HG02852 (cell line): ENCODE data around the gene BABAM2.
A peak's percentile ranks its signal among the peaks of the same experiment; 100 is the strongest.
"Not testable (repeated sequence)": the region's sequence is repeated elsewhere in the genome, so short reads cannot be mapped to it uniquely, and the experiment has no call there.

ENCODE experiments used
- ATAC-seq: cut with Tn5 transposase; IDR thresholded peaks from one replicate; pipeline ENCODE4 v1.9.1; 2021; ENCODE audit warnings: mild to moderate bottlenecking, moderate library complexity; ENCODE audit not compliant: unreplicated experiment

Gene BABAM2

DNA sequence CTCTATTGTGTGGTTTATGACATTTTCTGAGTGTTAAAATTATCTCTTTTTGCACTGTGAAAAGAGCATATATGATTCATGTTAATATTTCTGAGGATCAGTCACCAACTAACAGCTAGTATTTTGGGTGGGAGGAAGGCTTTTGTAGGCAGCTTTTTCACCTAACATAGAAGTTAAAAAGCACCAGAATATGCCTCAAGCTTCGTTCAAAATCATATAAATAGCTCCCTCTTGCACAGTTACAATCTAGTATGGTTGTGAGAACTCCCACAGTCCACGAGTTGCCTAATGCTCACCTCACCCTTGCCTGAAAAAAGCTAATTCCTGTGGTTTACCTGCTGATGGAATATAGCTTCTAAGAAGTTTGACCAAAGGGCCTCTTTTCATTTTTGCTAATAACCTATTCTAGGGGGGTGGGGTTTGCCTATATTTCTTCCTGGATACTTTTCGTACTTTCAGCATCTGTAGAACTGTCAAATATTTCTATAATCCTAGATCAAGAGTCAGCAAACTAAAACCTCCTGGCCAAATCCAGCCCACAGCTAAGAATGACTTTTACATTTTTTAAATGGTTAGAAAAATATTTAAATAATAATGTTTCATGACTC is 335.0 kb downstream of the BABAM2 start:
- no peak for ATAC-seq

- ATAC-seq, result no peak
These were observed 336.0 kb downstream of the BABAM2 start for GRCh38 chr2:28226558-28226957.

GRCh38 chr2:28227498-28227897 is 337.0 kb downstream of the BABAM2 start:
- ATAC-seq, result no peak

DNA sequence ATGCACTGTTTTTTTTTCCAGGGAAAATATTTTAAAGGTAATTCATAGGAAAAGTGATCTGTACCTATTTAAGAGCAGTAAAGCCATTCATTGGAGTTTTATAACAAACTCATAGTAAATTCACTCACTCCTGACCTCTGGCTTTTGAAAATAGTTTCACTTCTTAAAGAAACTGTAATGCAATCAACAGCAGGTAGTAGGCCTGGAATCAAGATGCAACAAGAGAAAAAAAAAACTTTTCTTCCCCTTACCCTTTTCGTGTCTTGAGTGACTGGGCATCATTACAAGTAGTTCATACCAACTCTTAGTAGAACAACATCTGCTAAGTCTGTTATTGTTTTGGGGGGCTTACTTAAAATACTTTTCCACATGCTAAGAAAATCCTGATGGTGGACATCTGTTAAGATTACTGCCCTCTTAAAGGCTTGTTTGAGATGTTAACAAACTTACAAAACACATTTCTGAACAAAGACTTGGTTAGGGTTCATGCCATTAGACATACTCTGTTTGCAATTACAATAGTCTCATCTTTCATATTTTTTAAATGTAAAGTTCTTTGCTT is 338.0 kb downstream of the BABAM2 start:
- ATAC-seq, result no peak

- no peak for ATAC-seq
These were observed 340.6 kb downstream of the BABAM2 start for GRCh38 chr2:28231110-28231631.

DNA sequence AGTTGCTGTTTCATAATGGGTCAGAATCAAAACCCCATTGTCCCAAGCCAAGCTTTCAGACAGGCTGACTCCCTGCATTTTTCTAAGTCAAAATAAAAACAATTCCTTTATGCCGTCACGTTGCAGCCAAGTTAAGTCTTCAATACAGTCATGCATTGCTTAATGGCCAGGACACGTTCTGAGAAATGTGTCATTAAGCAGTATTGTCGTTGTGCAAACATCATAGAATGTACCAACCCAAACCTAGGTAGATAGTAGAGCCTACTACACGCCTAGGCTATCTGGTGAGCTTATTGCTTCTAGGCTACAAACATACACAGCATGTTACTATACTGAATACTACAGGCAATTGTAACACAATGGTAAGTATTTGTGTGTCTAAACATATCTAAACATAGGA is 341.8 kb downstream of the BABAM2 start:
- no peak for ATAC-seq

- ATAC-seq, result no peak
These were observed 342.7 kb downstream of the BABAM2 start for GRCh38 chr2:28233164-28233676.

DNA sequence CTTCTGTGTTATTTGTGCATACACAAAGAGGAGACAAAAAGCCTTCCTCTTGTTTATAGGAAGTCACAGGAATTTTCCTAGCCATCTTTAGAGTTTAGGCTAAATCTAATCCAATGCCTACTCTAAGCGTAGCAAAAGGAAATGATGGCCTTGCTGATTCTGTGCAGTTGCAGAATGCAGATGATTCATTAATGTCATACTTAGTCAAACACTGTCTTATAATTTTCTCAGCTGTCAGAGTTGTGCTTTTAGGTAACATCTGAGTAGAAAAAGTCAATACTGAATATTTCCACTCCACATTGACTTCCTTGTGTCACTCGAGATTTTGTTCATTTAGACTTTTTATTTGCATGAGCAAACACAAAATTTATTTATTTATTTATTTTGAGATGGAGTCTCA is 344.3 kb downstream of the BABAM2 start:
- no peak for ATAC-seq

DNA sequence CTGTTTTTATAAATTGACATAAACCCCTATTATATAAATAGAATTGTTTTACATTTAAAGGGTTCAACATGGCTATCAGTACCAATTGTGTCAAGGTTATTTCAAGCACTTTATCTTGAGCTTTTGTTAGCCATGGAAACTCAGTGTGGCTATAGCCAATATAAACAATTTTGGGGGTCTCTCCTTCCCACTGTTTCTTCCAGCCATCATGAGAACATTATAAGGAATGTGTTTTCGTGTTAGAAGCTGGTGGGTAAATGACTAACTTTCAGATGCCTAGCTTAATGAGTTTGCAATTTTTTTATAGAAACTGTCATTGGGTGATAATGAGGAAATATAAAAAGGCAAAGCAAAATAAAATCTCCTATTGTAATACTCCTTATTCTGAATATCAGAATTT is 348.7 kb downstream of the BABAM2 start:
- no peak for ATAC-seq

GRCh38 chr2:28240937-28241336 is 350.4 kb downstream of the BABAM2 start:
- no peak for ATAC-seq

DNA sequence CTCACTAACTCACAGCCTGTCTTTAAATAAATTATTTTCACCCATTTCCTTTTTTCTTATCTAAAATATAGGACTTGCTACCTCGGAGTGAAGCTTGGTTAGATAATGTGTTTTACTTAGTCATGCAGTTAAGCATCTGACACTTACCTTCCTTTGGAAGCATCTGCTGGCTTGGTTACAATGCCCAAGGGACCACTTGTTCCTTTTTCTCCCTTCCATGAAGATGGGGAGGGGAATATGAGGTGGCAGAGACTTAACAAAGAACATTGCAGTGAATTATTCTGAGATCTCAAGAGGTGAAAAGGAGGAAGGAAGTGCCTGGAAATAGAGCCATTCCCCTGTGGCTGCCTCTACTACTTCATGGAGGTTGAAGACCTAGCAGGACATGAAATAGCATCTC is 356.8 kb downstream of the BABAM2 start:
- no peak for ATAC-seq

GRCh38 chr2:28247734-28248133 is 357.2 kb downstream of the BABAM2 start:
- ATAC-seq, result no peak

GRCh38 chr2:28248511-28248910 is 358.0 kb downstream of the BABAM2 start:
- no peak for ATAC-seq

GRCh38 chr2:28250006-28250405 is 359.5 kb downstream of the BABAM2 start:
- no peak for ATAC-seq

GRCh38 chr2:28251337-28251736 is 360.8 kb downstream of the BABAM2 start:
- no peak for ATAC-seq

DNA sequence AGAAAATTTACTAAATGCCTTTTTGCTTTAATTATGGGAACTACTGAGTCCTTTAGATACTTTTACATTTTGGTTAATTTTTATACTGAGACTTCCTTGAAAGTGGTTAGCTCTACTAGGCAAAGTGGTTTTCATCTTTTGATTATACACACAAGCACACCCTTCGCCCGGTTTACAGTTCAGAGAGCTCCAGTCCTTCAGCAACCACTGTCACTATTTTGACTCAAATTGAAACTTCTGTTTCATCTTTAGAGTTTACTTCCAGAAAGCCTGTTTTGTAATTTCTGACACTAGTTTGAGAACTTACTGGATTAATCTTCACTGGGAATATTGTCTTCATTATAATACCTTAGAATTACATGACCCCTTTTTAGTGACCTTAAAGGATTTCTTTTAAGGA is 361.8 kb downstream of the BABAM2 start:
- ATAC-seq, result peak; percentile 87

GRCh38 chr2:28253543-28253942 is 363.0 kb downstream of the BABAM2 start:
- ATAC-seq, result no peak

DNA sequence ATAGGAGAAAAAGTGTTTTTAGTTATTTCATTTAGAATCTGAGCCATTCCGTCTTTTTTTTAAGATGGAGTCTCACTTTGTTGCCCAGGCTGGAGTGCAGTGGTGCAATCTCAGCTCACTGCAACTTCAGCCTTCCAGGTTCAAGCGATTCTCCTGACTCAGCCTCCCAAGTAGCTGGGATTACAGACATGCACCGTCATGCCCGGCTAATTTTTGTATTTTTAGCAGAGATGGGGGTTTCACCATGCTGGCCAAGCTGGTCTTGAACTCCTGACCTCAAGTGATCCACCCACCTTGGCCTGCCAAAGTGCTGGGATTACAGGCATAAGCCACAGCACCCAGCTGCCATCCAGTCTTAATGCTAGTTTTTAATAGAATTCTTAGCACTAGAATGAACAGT is 364.7 kb downstream of the BABAM2 start:
- not testable (repeated sequence) for ATAC-seq

DNA sequence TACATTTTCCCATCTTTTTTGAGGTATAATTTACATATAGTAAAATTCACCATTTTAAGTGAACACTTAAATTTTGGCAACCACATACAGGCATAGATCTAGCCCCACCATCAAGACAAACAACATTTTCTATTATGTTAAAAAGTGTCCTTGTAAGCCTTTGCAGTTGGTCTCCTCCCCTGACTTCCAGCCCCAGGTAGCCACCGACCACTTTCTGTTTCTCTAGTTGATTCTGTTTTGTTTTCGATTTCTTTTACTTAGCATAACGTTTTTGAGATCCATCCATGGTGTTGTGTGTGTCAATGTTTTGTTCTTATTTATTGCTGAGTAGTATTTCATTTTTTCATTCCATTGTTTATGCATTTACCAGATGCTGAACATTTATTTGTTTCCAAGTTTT is 366.7 kb downstream of the BABAM2 start:
- no peak for ATAC-seq

GRCh38 chr2:28259226-28259625 is 368.7 kb downstream of the BABAM2 start:
- ATAC-seq, result not testable (repeated sequence)

DNA sequence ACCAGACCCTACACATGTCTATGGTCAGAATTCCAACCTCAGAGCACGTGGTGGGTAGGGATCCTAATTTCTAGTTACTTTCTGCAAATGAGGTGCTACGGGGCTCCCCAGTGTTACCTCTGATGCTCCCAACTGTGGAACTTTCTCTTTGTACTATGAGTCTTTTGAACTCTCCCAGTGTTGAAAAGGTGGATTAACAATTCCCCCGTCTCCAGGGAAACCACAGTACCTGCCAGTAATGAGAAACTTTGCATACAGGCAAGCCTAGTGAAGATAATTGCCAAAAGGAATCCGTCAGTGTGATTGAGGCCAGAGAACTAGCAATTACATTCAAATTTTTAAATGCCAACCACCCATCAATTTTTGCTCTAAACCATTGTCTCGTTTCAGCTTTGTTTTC is 373.2 kb downstream of the BABAM2 start:
- no peak for ATAC-seq

DNA sequence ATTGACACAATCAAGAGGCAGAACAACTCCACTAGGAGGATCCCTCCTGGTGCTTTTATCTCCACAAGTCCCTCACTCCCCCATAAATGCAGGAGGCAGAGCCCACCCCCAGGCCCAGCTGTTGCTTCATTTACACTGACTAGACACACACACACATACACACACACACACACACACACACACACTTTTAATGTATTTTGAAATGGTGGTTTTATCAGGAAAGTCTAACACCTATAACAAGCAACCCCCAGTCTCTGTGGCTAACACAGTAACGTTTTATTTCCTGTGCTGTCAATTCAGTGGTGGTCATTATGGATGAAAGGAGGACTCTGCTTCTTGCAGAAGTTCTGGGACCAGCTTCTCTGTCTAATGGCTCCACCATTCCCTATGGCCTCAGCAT is 376.8 kb downstream of the BABAM2 start:
- ATAC-seq, result no peak

DNA sequence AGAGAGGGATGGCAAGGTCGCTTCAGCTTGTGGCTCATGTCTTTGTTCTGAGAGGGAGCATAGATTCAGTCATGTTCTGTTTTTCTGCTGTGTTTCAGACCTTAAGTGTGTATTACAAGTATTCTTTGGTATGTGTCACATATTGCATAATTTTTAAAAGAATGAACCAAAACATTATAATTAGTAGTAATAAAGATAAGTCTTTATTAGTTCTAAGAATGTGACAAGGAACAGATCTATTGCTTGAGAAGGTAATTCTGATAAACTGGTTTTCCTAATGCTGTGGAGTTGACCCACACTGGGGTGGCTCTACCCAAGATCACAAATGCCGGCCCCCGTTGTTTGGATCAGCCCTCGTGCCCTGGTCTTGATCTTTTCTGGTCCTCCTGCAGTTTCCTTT is 377.9 kb downstream of the BABAM2 start:
- no peak for ATAC-seq
